NOMO-1 (cell line): ENCODE data around the gene WHAMM.
A peak's percentile ranks its signal among the peaks of the same experiment; 100 is the strongest.
"Not testable (repeated sequence)": the region's sequence is repeated elsewhere in the genome, so short reads cannot be mapped to it uniquely, and the experiment has no call there.

Source experiments
- DNase-seq, 2 experiments: peaks; one replicate each; lab custom pipeline; 2025; ENCODE audit not compliant: unreplicated experiment in 2 of 2; lab: John Stamatoyannopoulos, UW

The WHAMM gene

GRCh38 chr15:82802497-82802896 lies 6.9 kb upstream of the WHAMM start:
- DNase-seq, result no peak

GRCh38 chr15:82803793-82804574 lies 5.4 kb upstream of the WHAMM start:
- no peak for DNase-seq

DNA sequence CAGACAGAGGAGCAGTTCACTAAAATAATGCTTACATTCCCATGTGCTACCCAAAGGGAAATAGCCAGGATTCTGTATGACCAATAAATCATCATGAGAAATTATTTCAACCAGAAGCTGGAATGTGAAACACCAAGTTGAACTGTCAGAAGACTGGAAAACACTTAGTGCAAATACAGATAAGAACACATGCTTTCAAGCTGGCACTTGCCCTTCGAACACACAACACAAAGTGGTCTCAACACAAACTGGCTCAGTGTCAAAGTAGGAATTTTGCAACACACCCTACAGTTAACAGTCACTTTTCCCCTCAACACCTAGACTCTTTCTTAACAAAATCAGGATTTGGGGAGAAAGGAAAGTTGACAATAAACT lies 4.9 kb upstream of the WHAMM start:
- no peak for DNase-seq

- DNase-seq, result peak; percentile 38 to 64
These were observed 3.4 kb upstream of the WHAMM start, which contains the start of gene FSD2 for GRCh38 chr15:82805994-82806406. Gene FSD2, minus strand, starts transcription at chr15:82806069. Its CDS starts 18,679 bp downstream, at chr15:82787390.

- DNase-seq, result no peak
These were observed 1.4 kb upstream of the WHAMM start for GRCh38 chr15:82807920-82808633.

DNA sequence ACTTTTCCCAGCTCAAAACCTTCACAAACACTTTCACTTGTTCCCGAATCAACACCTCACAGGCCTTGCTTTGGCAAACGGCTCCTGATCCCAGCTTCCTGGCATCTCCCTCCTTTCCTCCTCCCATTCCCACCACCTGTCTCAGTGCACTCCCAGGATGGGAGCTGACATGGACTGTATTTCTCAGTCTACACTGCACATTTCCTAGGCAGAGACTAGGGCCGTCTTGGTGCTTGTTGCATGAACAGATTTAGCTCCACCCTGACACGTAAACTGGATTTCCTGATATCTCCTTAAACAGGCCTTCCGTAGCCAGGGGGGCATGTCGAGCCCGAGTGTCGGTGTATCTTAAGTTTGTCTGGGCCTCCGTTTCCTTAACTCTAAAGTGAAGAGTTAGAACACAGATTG lies 790 bp upstream of the WHAMM start:
- DNase-seq, result no peak

DNA sequence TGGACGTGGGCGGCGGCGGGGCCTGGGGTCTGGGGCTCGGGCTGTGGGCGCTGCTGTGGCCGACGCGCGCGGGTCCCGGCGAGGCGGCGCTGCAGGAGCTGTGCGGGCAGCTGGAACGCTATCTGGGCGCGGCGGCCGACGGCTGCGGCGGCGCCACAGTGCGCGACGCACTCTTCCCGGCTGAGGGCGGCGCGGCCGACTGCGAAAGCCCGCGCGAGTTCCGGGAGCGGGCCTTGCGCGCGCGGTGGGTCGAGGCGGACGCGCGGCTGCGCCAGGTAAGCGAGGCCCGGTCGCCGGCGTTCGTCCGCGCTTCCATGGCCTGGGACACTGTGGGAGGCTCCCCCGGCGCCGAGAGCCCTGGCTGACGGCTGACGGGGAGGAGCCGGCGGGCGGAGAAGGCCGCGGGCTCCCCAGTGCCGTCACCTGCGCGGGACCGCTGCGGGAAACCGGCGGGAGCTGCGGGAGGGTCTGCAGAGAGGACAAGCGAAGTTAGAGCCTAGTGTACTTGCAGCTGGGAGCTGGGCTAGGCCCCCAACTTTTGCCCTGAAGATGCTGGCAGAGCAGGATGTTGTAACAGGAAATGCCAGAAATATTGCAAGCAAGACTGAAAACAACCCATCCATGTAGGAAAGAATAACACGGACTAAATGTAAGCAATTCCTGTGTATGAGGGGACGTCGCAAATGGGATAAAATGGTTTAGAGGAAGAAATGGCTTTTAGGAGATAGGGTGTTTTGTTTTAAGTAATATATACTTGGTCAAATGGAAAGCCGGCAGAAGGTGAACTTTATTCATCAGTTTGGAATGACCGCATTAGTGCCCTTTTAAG lies 847 bp downstream of the WHAMM start:
- peak; percentile 50 to 80 for DNase-seq

GRCh38 chr15:82810890-82811426 lies 1.5 kb downstream of the WHAMM start:
- DNase-seq, result peak; percentile 47 to 54

DNA sequence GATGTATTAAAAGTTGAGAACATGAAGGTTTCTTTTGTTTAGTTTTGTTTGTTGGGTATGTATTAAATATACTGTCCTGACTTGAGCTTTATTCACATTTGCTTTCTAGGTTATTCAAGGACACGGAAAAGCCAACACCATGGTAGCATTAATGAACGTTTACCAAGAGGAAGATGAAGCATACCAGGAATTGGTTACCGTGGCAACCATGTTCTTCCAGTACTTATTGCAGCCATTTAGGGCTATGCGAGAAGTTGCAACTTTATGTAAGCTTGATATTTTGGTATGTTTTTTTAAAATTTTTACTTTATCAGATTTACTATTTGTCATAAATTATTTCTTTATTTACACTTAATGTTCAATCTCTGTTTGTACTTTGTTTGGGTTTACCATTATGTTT lies 3.6 kb downstream of the WHAMM start:
- DNase-seq, result no peak

GRCh38 chr15:82820128-82820527 lies 10.7 kb downstream of the WHAMM start:
- DNase-seq, result no peak

DNA sequence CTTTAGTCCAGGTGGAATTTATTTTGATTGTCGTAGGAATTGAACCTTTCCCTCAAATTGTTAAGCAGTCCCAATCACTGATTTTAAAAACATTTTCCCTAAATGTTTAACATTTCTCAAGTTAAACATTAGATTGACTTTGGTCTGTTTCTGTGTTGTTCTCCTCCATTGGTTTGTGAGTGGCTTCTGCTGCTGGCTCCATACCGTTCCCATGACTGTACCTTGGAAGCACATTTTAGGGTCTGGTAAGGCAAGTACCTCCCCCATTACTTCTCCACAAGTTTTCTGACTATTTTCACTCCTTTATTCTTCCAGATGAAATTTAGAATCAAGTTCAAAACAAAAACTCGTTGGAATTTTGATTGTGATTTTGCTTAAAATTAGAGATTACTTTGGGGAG lies 12.0 kb downstream of the WHAMM start:
- DNase-seq, result not testable (repeated sequence)

DNA sequence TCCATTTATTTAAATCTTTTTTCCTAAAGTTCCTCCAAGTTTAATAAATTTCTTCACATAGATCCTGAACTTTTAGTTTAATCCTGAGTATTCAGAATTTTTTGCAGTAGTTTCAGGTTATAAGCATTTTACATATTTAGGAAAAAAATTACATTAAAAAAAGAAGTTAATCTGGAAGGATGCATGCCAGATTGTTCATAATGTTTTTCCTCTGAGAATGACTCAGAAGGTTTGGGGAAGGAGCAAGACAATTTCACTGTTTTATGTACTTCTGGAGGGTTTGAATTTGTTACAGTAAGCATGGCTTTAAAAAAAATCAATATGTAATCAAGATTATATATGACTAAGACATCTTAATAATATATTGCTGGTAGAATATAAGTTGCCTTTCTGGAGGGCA lies 12.4 kb downstream of the WHAMM start:
- not testable (repeated sequence) for DNase-seq

- DNase-seq, result no peak
These were observed 13.6 kb downstream of the WHAMM start for GRCh38 chr15:82823049-82823448.

DNA sequence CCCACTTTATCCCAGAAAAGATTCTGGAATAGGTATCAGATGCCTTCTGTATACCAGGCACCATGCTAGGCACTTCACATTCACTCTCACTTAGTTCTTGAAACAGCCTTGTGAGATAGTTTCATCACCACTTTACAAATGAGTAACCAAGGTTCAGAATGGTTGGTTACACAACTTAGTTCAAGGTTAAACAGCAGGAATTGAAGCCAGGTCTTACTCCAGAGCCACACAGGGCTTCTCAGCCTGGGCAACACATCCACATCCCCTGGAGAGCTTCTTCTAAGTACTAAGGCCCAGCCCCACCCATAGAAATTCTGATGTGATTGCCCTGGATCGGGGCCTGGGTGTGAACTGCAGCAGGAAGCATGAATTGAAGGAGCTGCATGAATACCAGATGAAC lies 18.6 kb downstream of the WHAMM start:
- no peak for DNase-seq

- DNase-seq, result no peak
These were observed 19.8 kb downstream of the WHAMM start for GRCh38 chr15:82829234-82829633.

DNA sequence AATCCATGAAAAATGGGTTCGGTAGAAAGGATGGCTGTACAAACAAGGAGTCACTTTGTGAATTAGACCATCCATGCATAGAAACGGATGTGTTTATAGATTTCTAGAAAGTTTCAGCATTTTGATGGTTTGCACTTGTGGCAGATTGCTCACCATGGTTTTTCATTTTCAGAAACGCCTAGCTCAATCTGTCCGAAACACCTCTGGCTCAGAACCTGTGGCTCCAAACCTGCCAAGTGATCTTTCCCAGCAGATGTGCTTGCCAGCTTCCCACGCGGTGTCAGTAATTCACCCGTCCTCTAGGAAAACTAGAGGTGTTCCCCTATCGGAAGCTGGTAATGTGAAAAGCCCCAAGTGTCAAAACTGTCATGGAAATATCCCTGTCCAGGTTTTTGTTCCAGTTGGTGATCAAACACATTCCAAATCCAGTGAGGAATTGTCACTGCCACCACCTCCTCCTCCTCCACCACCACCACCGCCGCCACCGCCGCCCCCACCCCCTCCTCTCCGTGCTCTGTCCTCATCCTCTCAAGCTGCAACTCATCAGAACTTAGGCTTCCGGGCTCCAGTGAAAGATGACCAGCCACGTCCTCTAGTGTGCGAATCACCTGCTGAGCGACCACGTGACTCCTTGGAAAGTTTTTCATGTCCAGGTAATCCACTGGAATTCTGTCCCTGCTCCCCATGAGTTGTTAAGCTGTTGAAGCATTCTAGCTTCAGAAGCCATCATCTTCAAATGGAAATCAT lies 21.2 kb downstream of the WHAMM start:
- no peak for DNase-seq

GRCh38 chr15:82831894-82832600 lies 22.6 kb downstream of the WHAMM start:
- DNase-seq, result no peak

DNA sequence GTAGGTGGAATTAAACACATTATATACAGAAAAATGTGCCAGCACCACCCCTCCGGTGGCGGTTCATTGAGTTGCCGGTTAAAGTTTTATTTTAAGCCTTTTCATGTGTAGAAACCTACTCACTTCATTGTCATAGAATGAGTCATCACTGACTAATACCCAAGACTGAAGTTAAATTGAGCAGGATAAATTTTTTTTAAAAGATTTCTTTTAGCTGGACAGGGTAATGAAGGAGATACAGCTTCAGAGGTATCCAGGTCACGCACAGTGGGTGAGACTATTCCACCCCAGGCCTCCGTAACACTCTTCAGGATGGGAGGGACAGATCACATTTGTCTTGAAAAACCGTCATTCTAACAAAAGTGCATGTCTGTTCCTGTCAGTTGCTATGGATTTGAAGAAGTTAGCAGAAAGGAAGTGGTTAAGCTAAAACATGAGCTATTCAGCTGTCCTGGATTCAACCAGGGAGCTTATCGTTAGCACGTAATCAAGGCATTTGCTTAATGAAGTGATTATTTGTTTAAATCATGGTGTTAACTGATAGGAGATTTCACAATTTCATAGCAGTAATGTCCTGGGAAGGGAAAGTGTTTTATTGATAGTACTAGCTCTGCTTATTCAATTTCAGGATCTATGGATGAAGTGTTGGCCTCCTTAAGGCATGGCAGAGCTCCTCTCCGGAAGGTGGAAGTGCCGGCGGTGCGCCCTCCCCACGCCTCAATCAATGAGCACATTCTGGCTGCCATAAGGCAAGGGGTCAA lies 23.4 kb downstream of the WHAMM start:
- peak; percentile 84 to 97 for DNase-seq

DNA sequence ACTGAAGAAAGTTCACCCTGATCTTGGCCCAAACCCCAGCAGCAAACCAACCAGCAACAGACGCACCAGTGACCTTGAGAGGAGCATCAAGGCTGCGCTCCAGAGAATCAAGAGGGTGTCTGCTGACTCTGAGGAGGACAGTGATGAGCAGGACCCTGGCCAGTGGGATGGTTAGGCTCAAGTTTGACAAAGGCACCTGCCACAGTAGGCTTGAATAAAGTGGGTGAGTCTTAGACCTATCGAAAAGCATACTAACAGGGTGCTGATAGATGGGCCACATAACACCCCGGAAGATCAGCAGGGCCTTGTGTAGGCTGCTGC lies 23.9 kb downstream of the WHAMM start:
- DNase-seq, result no peak
